SK-N-SH treated with all-trans-retinoic acid at 6 μM for 48 hours (cell line): ENCODE data around the gene PCDH9.

ENCODE experiments used
- ATAC-seq: fragments of 200-7000 bp; cut with Tn5 transposase; 3 replicates; pipeline ENCODE4 v1.9.1; 2020; ENCODE audit warnings: mild to moderate bottlenecking, moderate library complexity
- ARNTL ChIP-seq: fragments of 450-650 bp; formaldehyde crosslinking; IDR thresholded peaks from 2 replicates; pipeline ENCODE4 v1.5.0; 2020; ENCODE audit warnings: low read depth, mild to moderate bottlenecking, moderate library complexity, borderline replicate concordance
- BACH2 ChIP-seq: fragments of 250-450 bp; sonication (Bioruptor Pico); IDR thresholded peaks from 2 replicates; pipeline ENCODE4 v1.9.0; 2021; ENCODE audit warnings: mild to moderate bottlenecking, borderline replicate concordance
- CSDC2 ChIP-seq: fragments of 250-450 bp; sonication (Bioruptor Pico); IDR thresholded peaks from 2 replicates; pipeline ENCODE4 v1.5.0; 2020; ENCODE audit warnings: mild to moderate bottlenecking, moderate library complexity
- ESRRG ChIP-seq: fragments of 250-450 bp; sonication (Bioruptor Pico); IDR thresholded peaks from 2 replicates; pipeline ENCODE4 v1.6.1; 2021; ENCODE audit warnings: mild to moderate bottlenecking
- GLIS3 ChIP-seq: fragments of 250-450 bp; sonication (Bioruptor Pico); IDR thresholded peaks from 2 replicates; pipeline ENCODE4 v1.5.0; 2020; ENCODE audit warnings: mild to moderate bottlenecking, moderate library complexity
- ISL1 ChIP-seq: fragments of 250-450 bp; sonication (Bioruptor Pico); IDR thresholded peaks from 2 replicates; pipeline ENCODE4 v2.1.2; 2022; ENCODE audit warnings: mild to moderate bottlenecking, moderate library complexity
- PPARA ChIP-seq: fragments of 250-450 bp; sonication (Bioruptor Pico); IDR thresholded peaks from 2 replicates; pipeline ENCODE4 v1.5.0; 2020; ENCODE audit warnings: mild to moderate bottlenecking, borderline replicate concordance
- RARB ChIP-seq: fragments of 250-450 bp; sonication (Bioruptor Pico); IDR thresholded peaks from 2 replicates; pipeline ENCODE4 v1.8.0; 2021; ENCODE audit warnings: mild to moderate bottlenecking, moderate library complexity
- TCF4 ChIP-seq: fragments of 250-450 bp; sonication (Bioruptor Pico); IDR thresholded peaks from 2 replicates; pipeline ENCODE4 v1.8.0; 2021; ENCODE audit warnings: mild to moderate bottlenecking, moderate library complexity, borderline replicate concordance
- TOX ChIP-seq: fragments of 250-450 bp; sonication (Bioruptor Pico); IDR thresholded peaks from 2 replicates; pipeline ENCODE4 v1.8.0; 2021; ENCODE audit warnings: mild to moderate bottlenecking, moderate library complexity, borderline replicate concordance
- ZC3H10 ChIP-seq: fragments of 250-450 bp; sonication (Bioruptor Pico); IDR thresholded peaks from 2 replicates; pipeline ENCODE4 v1.5.1; 2021; ENCODE audit warnings: mild to moderate bottlenecking, moderate library complexity
- ZFP30 ChIP-seq: fragments of 450-650 bp; formaldehyde crosslinking; IDR thresholded peaks from 2 replicates; pipeline ENCODE4 v1.5.0; 2022; ENCODE audit warnings: mild to moderate bottlenecking, moderate library complexity
- ZNF565 ChIP-seq: fragments of 450-650 bp; formaldehyde crosslinking; conservative IDR thresholded peaks from 2 replicates; pipeline ENCODE4 v1.5.0; 2020; ENCODE audit warnings: low read depth, mild to moderate bottlenecking, moderate library complexity
- ZNF70 ChIP-seq: fragments of 450-650 bp; formaldehyde crosslinking; IDR thresholded peaks from 2 replicates; pipeline ENCODE4 v1.5.0; 2020; ENCODE audit warnings: mild to moderate bottlenecking, moderate library complexity
- ZNF8 ChIP-seq: fragments of 450-650 bp; formaldehyde crosslinking; IDR thresholded peaks from 2 replicates; pipeline ENCODE4 v1.5.0; 2020; ENCODE audit warnings: mild to moderate bottlenecking, moderate library complexity
- TF ChIP-seq, protein P1 (sequence below): fragments of 250-450 bp; sonication (Bioruptor Pico); IDR thresholded peaks from 2 replicates; pipeline ENCODE4 v1.8.0; 2021; ENCODE audit warnings: low read depth, mild to moderate bottlenecking, moderate library complexity, borderline replicate concordance
- TF ChIP-seq, protein P2 (sequence below): fragments of 250-450 bp; sonication (Bioruptor Pico); IDR thresholded peaks from 2 replicates; pipeline ENCODE4 v1.5.0; 2020; ENCODE audit warnings: mild to moderate bottlenecking, moderate library complexity
- TF ChIP-seq, protein P3 (sequence below): fragments of 250-450 bp; sonication (Bioruptor Pico); IDR thresholded peaks from 2 replicates; pipeline ENCODE4 v1.8.0; 2020; ENCODE audit warnings: mild to moderate bottlenecking, moderate library complexity, borderline replicate concordance
- TF ChIP-seq, protein P4 (sequence below): fragments of 250-450 bp; sonication (Bioruptor Pico); IDR thresholded peaks from 2 replicates; pipeline ENCODE4 v1.5.1; 2021; ENCODE audit warnings: mild to moderate bottlenecking, moderate library complexity

PCDH9 gene

DNA sequence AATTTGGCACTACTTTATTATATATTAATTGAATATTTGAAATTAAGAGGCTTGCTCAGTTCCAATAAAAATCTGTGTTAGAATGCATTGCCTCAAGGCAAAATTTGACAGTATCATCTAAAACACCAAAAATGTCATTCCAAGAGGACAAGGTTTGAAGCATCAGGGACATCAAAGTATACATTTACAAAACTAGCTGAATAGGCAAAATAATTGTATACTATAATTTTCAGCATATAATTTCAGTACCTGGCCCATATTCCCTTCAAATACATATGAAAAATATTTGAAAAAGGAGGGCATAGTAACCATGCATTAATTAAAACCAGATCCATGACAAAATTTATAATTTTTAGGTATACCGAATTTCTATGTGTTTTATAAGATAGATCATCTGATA, 963.8 kb downstream of the PCDH9 start (continued):
- TF ChIP-seq, protein P1, sequence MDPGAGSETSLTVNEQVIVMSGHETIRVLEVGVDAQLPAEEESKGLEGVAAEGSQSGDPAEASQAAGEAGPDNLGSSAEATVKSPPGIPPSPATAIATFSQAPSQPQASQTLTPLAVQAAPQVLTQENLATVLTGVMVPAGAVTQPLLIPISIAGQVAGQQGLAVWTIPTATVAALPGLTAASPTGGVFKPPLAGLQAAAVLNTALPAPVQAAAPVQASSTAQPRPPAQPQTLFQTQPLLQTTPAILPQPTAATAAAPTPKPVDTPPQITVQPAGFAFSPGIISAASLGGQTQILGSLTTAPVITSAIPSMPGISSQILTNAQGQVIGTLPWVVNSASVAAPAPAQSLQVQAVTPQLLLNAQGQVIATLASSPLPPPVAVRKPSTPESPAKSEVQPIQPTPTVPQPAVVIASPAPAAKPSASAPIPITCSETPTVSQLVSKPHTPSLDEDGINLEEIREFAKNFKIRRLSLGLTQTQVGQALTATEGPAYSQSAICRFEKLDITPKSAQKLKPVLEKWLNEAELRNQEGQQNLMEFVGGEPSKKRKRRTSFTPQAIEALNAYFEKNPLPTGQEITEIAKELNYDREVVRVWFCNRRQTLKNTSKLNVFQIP: no peak
- no peak for TF ChIP-seq ZC3H10 (CRISPR knock-in tag)

DNA sequence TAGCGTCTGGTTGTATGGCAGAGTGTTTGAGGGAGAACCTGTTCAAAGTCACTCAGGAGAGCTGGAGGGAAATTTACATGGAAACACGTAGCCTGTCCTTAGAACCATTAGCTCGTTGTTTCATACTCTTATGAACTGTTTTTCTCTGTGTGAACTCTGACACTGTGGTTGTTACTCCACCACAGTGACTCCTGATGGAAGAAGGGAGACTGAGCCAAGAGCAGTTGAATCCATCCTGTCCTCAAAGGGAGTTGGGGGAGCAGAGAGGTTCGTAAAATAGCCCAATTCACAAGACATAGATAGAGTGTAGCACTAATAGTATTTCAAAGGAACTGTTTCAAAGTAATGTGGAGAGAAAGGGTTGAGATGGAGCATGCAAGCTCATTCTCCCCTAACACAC, 964.8 kb downstream of the PCDH9 start:
- ATAC-seq: no peak
- no peak for TF ChIP-seq TOX
- TF ChIP-seq, protein P2, sequence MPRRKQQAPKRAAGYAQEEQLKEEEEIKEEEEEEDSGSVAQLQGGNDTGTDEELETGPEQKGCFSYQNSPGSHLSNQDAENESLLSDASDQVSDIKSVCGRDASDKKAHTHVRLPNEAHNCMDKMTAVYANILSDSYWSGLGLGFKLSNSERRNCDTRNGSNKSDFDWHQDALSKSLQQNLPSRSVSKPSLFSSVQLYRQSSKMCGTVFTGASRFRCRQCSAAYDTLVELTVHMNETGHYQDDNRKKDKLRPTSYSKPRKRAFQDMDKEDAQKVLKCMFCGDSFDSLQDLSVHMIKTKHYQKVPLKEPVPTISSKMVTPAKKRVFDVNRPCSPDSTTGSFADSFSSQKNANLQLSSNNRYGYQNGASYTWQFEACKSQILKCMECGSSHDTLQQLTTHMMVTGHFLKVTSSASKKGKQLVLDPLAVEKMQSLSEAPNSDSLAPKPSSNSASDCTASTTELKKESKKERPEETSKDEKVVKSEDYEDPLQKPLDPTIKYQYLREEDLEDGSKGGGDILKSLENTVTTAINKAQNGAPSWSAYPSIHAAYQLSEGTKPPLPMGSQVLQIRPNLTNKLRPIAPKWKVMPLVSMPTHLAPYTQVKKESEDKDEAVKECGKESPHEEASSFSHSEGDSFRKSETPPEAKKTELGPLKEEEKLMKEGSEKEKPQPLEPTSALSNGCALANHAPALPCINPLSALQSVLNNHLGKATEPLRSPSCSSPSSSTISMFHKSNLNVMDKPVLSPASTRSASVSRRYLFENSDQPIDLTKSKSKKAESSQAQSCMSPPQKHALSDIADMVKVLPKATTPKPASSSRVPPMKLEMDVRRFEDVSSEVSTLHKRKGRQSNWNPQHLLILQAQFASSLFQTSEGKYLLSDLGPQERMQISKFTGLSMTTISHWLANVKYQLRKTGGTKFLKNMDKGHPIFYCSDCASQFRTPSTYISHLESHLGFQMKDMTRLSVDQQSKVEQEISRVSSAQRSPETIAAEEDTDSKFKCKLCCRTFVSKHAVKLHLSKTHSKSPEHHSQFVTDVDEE (CRISPR knock-in tag): no peak
- TF ChIP-seq ESRRG (CRISPR knock-in tag): no peak
- TF ChIP-seq ISL1: no peak
- no peak for TF ChIP-seq ZNF8 (CRISPR knock-in tag)
- TF ChIP-seq, protein P1: no peak
- TF ChIP-seq GLIS3 (CRISPR knock-in tag): no peak
- TF ChIP-seq ZNF70 (CRISPR knock-in tag): no peak
- TF ChIP-seq, protein P3, sequence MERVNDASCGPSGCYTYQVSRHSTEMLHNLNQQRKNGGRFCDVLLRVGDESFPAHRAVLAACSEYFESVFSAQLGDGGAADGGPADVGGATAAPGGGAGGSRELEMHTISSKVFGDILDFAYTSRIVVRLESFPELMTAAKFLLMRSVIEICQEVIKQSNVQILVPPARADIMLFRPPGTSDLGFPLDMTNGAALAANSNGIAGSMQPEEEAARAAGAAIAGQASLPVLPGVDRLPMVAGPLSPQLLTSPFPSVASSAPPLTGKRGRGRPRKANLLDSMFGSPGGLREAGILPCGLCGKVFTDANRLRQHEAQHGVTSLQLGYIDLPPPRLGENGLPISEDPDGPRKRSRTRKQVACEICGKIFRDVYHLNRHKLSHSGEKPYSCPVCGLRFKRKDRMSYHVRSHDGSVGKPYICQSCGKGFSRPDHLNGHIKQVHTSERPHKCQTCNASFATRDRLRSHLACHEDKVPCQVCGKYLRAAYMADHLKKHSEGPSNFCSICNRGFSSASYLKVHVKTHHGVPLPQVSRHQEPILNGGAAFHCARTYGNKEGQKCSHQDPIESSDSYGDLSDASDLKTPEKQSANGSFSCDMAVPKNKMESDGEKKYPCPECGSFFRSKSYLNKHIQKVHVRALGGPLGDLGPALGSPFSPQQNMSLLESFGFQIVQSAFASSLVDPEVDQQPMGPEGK (CRISPR knock-in tag): no peak
- no peak for TF ChIP-seq ARNTL (CRISPR knock-in tag)
- no peak for TF ChIP-seq BACH2
- no peak for TF ChIP-seq CSDC2 (CRISPR knock-in tag)
- TF ChIP-seq ZNF565 (CRISPR knock-in tag): no peak
- TF ChIP-seq RARB (CRISPR knock-in tag): no peak
- TF ChIP-seq PPARA: no peak
- TF ChIP-seq, protein P4, sequence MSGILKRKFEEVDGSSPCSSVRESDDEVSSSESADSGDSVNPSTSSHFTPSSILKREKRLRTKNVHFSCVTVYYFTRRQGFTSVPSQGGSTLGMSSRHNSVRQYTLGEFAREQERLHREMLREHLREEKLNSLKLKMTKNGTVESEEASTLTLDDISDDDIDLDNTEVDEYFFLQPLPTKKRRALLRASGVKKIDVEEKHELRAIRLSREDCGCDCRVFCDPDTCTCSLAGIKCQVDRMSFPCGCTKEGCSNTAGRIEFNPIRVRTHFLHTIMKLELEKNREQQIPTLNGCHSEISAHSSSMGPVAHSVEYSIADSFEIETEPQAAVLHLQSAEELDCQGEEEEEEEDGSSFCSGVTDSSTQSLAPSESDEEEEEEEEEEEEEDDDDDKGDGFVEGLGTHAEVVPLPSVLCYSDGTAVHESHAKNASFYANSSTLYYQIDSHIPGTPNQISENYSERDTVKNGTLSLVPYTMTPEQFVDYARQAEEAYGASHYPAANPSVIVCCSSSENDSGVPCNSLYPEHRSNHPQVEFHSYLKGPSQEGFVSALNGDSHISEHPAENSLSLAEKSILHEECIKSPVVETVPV: no peak
- TF ChIP-seq ZFP30: no peak

DNA sequence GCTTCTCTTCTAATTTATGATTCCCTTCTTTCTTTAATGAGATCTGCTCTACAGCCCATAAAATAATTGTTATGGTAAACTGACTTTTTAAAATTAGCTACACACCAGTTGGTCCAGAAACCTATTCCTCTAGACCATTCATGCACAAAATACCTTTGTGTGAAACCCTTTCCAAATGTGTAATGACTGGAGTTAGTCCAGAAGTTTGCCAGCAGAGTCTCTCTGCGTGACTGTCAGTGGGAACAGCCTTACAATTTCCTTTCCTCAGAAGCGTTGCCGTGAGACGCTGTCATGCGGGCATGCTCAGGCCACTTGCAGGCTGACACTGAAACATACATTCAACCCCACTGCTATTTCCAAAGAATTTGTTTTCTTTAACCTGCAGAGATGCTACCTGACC, 965.2 kb downstream of the PCDH9 start:
- ATAC-seq: no peak
- TF ChIP-seq ZC3H10 (CRISPR knock-in tag) (no peak), ZFP30 (no peak), ESRRG (CRISPR knock-in tag) (no peak), TOX (no peak), GLIS3 (CRISPR knock-in tag) (no peak), ZNF70 (CRISPR knock-in tag) (no peak), TCF4 (CRISPR knock-in tag) (no peak), ISL1 (no peak)
- TF ChIP-seq, protein P1: no peak
- TF ChIP-seq, protein P2 (CRISPR knock-in tag): no peak
- TF ChIP-seq, protein P3 (CRISPR knock-in tag): no peak
- TF ChIP-seq, all 23 proteins: peak for 0
